IMR-90 (cell line): ENCODE results near the gene SPECC1L. TPM values are rescaled to one million over a fixed set of nuclear protein-coding genes. Genes with fewer than 3 reads are reported as not detected.

Experiments used
- ATAC-seq: fragments of 200-7000 bp; cut with Tn5 transposase; 2 replicates; pipeline ENCODE4 v1.9.1; 2020; ENCODE audit warnings: low read depth, mild to moderate bottlenecking, moderate library complexity
- BruUV-seq: library from RNA; stranded (reverse); fragments of 400-500 nt; replicated peaks from 2 replicates; lab custom pipeline; 2021; lab: Mats Ljungman, UMichigan
- CTCF ChIA-PET: fragments of 300-600 bp; formaldehyde crosslinking; extraction: SDS; loops from one replicate; lab custom pipeline; 2021; ENCODE audit warnings: antibody characterized with exemption; lab: Yijun Ruan, JAX
- POLR2A ChIA-PET: fragments of 300-600 bp; sonication (Branson Sonifier 250); formaldehyde crosslinking; loops from one replicate; lab custom pipeline; 2022; ENCODE audit warnings: antibody characterized with exemption; ENCODE audit not compliant: unreplicated experiment; lab: Charles Lee
- DNase-seq: peaks from one replicate; pipeline ENCODE4 v3.0.0; 2013
- H2AFZ ChIP-seq: replicated peaks from 2 replicates; pipeline ENCODE3; 2013; ENCODE audit warnings: low read length, mild to moderate bottlenecking; ENCODE audit not compliant: poor library complexity
- H2AK5ac ChIP-seq: 2 replicates; pipeline ENCODE4 v1.6.1; 2013; ENCODE audit warnings: low read depth, low read length, inconsistent platforms
- H2AK9ac ChIP-seq: replicated peaks from 2 replicates; pipeline ENCODE3; 2013; ENCODE audit warnings: mild to moderate bottlenecking, low read depth, low read length, moderate library complexity; ENCODE audit not compliant: poor library complexity
- H2BK120ac ChIP-seq: 2 replicates; pipeline ENCODE4 v1.6.1; 2013; ENCODE audit warnings: low read depth, low read length, inconsistent platforms
- H2BK15ac ChIP-seq: 3 replicates; pipeline ENCODE4 v1.6.1; 2013; ENCODE audit warnings: low read depth, low read length, inconsistent platforms
- H2BK20ac ChIP-seq: 2 replicates; pipeline ENCODE4 v1.6.1; 2013; ENCODE audit warnings: low read depth, mild to moderate bottlenecking, inconsistent platforms, low read length, moderate library complexity
- H2BK5ac ChIP-seq: 2 replicates; pipeline ENCODE4 v1.6.1; 2013; ENCODE audit warnings: mild to moderate bottlenecking, low read depth, low read length, inconsistent platforms; ENCODE audit not compliant: poor library complexity, severe bottlenecking
- H3K14ac ChIP-seq: replicated peaks from 2 replicates; pipeline ENCODE4 v1.6.1; 2013; ENCODE audit warnings: low read depth, low read length, inconsistent platforms
- H3K18ac ChIP-seq: 2 replicates; pipeline ENCODE4 v1.6.1; 2013; ENCODE audit warnings: low read depth, low read length, control low read depth
- H3K23ac ChIP-seq: 2 replicates; pipeline ENCODE4 v1.6.1; 2013; ENCODE audit warnings: low read depth, low read length, inconsistent platforms
- H3K27ac ChIP-seq: 2 replicates; pipeline ENCODE4 v1.5.1; 2013; ENCODE audit warnings: mild to moderate bottlenecking, control low read depth, low read length; ENCODE audit not compliant: insufficient read depth
- H3K27me3 ChIP-seq: 2 replicates; pipeline ENCODE4 v1.6.1; 2013; ENCODE audit warnings: low read length; ENCODE audit not compliant: control insufficient read depth, insufficient read depth
- H3K36me3 ChIP-seq: 2 replicates; pipeline ENCODE4 v1.6.1; 2013; ENCODE audit warnings: low read length, mixed read lengths; ENCODE audit not compliant: control insufficient read depth, insufficient read depth
- H3K4ac ChIP-seq: 2 replicates; pipeline ENCODE4 v1.6.1; 2013; ENCODE audit warnings: low read depth, low read length, inconsistent platforms
- H3K4me1 ChIP-seq: 2 replicates; pipeline ENCODE4 v1.6.1; 2013; ENCODE audit warnings: low read length, mixed read lengths; ENCODE audit not compliant: control insufficient read depth, insufficient read depth
- H3K4me2 ChIP-seq: 2 replicates; pipeline ENCODE4 v1.6.1; 2013; ENCODE audit warnings: low read depth, mild to moderate bottlenecking, control low read depth, low read length, moderate library complexity
- H3K4me3 ChIP-seq: 2 replicates; pipeline ENCODE4 v1.5.1; 2013; ENCODE audit warnings: low read depth, mild to moderate bottlenecking, control low read depth, low read length, moderate library complexity; ENCODE audit not compliant: insufficient read depth
- H3K56ac ChIP-seq: 2 replicates; pipeline ENCODE4 v1.6.1; 2013; ENCODE audit warnings: low read length, inconsistent platforms; ENCODE audit not compliant: insufficient read depth; ENCODE audit errors: extremely low read depth
- H3K79me1 ChIP-seq, 2 experiments: 2 replicates each; pipeline ENCODE4 v1.6.1; 2013; ENCODE audit warnings: low read length in 2 of 2, inconsistent platforms in 1 of 2, low read depth in 1 of 2
- H3K9ac ChIP-seq: 2 replicates; pipeline ENCODE4 v1.6.1; 2013; ENCODE audit warnings: low read depth, low read length, control low read depth
- H3K9me1 ChIP-seq: 2 replicates; pipeline ENCODE4 v1.6.1; 2013; ENCODE audit warnings: low read length, inconsistent platforms; ENCODE audit not compliant: insufficient read depth
- H3K9me3 ChIP-seq: 2 replicates; pipeline ENCODE4 v1.6.1; 2013; ENCODE audit warnings: low read length; ENCODE audit not compliant: control insufficient read depth, insufficient read depth
- H4K20me1 ChIP-seq: 2 replicates; pipeline ENCODE4 v1.6.1; 2013; ENCODE audit warnings: low read length, inconsistent platforms; ENCODE audit not compliant: insufficient read depth
- H4K5ac ChIP-seq: 2 replicates; pipeline ENCODE4 v1.6.1; 2013; ENCODE audit warnings: mild to moderate bottlenecking, low read depth, low read length, control low read depth
- H4K8ac ChIP-seq, 2 experiments: 2 replicates each; pipeline ENCODE4 v1.6.1; 2013; ENCODE audit warnings: low read depth in 2 of 2, low read length in 2 of 2, control low read depth in 1 of 2, inconsistent platforms in 1 of 2
- H4K91ac ChIP-seq: 2 replicates; pipeline ENCODE4 v1.6.1; 2013; ENCODE audit warnings: low read depth, low read length, inconsistent platforms; ENCODE audit not compliant: insufficient read depth
- CEBPB ChIP-seq: IDR thresholded peaks from 2 replicates; pipeline ENCODE4 v1.6.1; 2012; ENCODE audit warnings: low read depth, low read length, improper control_type of control experiment
- FOS ChIP-seq: fragments of 150-350 bp; IDR thresholded peaks from 2 replicates; pipeline ENCODE4 v1.6.1; 2016; ENCODE audit warnings: low read depth, low read length
- MAZ ChIP-seq: IDR thresholded peaks from 2 replicates; pipeline ENCODE4 v1.6.1; 2012; ENCODE audit warnings: low read depth, mild to moderate bottlenecking, low read length, improper control_type of control experiment, moderate library complexity, borderline replicate concordance
- RCOR1 ChIP-seq: IDR thresholded peaks from 2 replicates; pipeline ENCODE4 v1.6.1; 2012; ENCODE audit warnings: mild to moderate bottlenecking, low read length, improper control_type of control experiment; ENCODE audit not compliant: insufficient replicate concordance
- SMC3 ChIP-seq: fragments of 150-350 bp; IDR thresholded peaks from 2 replicates; pipeline ENCODE4 v1.6.1; 2016; ENCODE audit warnings: low read depth, mild to moderate bottlenecking, antibody characterized with exemption, low read length, moderate library complexity
- dilution Hi-C: fragments of 300-500 bp; cut with HindIII; formaldehyde crosslinking; loops from one replicate; pipeline ENCODE4 v1.14.3; 2018; ENCODE audit warnings: low sequenced_read_pairs; ENCODE audit not compliant: unreplicated experiment
- in situ Hi-C: fragments of 300-500 bp; cut with MboI; formaldehyde crosslinking; loops from 3 replicates; pipeline ENCODE4 v1.14.3; 2019; ENCODE audit warnings: low sequenced_read_pairs, inconsistent platforms, mixed read lengths
- intact Hi-C: fragments of 100-400 bp; cut with micrococcal nuclease; formaldehyde crosslinking; loops from 2 replicates; pipeline ENCODE4 v1.10.0; 2022
- polyA plus RNA-seq, 3 experiments: library from polyadenylated mRNA; depleted of rRNA; stranded (reverse); fragments of >200 nt; gene quantifications; 2 replicates each; pipeline ENCODE4 v1.2.3, GENCODE V29; 2012; ENCODE audit warnings: low replicate concordance in 1 of 3
- total RNA-seq: library from RNA; depleted of rRNA; stranded (reverse); fragments of >200 nt; gene quantifications from 2 replicates; pipeline ENCODE4 v1.2.3, GENCODE V29; 2012

SPECC1L gene
- total and polyA plus RNA-seq, 2 of the 4 experiments (the other 2 are of a cell fraction) = 18.7 to 44.1 TPM

DNA sequence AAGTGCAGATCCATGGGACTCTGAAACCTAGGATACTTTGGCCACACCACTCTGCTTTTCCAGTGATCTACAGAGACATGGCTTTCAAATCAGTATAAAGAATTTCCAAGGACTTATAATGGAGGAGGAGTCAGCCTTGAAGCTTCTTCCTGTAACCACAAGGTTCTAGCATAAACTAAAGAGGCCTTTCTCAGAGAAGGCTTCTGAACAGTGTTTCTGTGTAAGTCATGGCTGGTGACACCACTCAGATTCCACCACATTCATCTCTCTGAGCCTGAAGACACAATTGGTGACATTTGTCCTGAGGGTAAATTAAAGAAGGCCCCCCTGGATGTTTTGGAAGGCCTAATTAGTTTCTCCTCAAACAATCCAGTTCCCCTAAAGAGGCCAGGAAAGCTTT lies 127.8 kb downstream of the SPECC1L start:
- peaks cover 8% of the 10 kb centered on the region for H3K36me3 ChIP-seq
- no peak overlapping the region for H3K9ac ChIP-seq
- intact Hi-C loops = no loop called here
- no peak overlapping the region for H2AFZ ChIP-seq
- no peak overlapping the region for H3K56ac ChIP-seq
- TF ChIP-seq CEBPB (no peak), RCOR1 (no peak), MAZ (no peak), FOS (0 out of 2 replicates have a peak, but pooled peaks have one; percentile 5), SMC3 (no peak)
- no peak overlapping the region for H3K4me3 ChIP-seq
- dilution Hi-C loops = no loop called here
- H3K18ac ChIP-seq = peak overlapping the region; percentile 78
- no peaks in the 10 kb centered on the region for H3K9me3 ChIP-seq
- POLR2A ChIA-PET = no interaction called here
- H4K5ac ChIP-seq = peak overlapping the region; percentile 10; the same call in 1 of the 2 replicates
- H4K8ac ChIP-seq = peak overlapping the region in 1 of 2 experiments; percentile 66; a peak in 2 of 4 replicates
- ATAC-seq (peak; percentile 66), DNase-seq (peak; percentile 68)
- H3K14ac ChIP-seq = peak overlapping the region; percentile 89
- in situ Hi-C loops = no loop called here
- peak overlapping the region; percentile 20; the same call in 1 of the 2 replicates for H4K91ac ChIP-seq
- H2BK5ac ChIP-seq = peak overlapping the region; percentile 79
- peaks cover 10 to 73% of the 10 kb centered on the region in 2 experiments; a peak in 3 of 4 replicates for H3K79me1 ChIP-seq
- peak overlapping the region; percentile 25; the same call in 1 of the 2 replicates for H3K4me2 ChIP-seq
- H2AK9ac ChIP-seq = no peak overlapping the region
- peak overlapping the region; percentile 39; the same call in 1 of the 2 replicates for H3K27ac ChIP-seq
- CTCF ChIA-PET = interaction anchor here (1.7 kb wide), 1 partner anchor 17 kb away, joined by 5 read pairs; no protein-coding TSS in a partner anchor
- peaks cover 29% of the 10 kb centered on the region for H3K4me1 ChIP-seq
- no TSS peak for BruUV-seq
- peak overlapping the region; percentile 67 for H2BK120ac ChIP-seq
- H2BK15ac ChIP-seq = peak overlapping the region; percentile 53; the same call in 2 of the 3 replicates
- peaks cover 36% of the 10 kb centered on the region for H3K9me1 ChIP-seq
- H4K20me1 ChIP-seq = peaks cover 4% of the 10 kb centered on the region
- H3K27me3 ChIP-seq = no peaks in the 10 kb centered on the region
- H3K23ac ChIP-seq = peak overlapping the region; percentile 65; the same call in 1 of the 2 replicates
- peak overlapping the region; percentile 83; the same call in 1 of the 2 replicates for H2AK5ac ChIP-seq
- H3K4ac ChIP-seq = peak overlapping the region; percentile 73
- H2BK20ac ChIP-seq = peak overlapping the region; percentile 50; the same call in 1 of the 2 replicates
